Stimulated activated CD4-positive, alpha-beta T cell treated with anti-CD3 and anti-CD28 coated beads, Interleukin-2, amount 100 ng/mL, for 24 hours (primary cell): Measurements from ENCODE around the gene DLEC1.
A peak's percentile ranks its signal among the peaks of the same experiment; 100 is the strongest.
"Not testable (repeated sequence)": the region's sequence is repeated elsewhere in the genome, so short reads cannot be mapped to it uniquely, and the experiment has no call there.

Source experiments
- DNase-seq, 2 donors: peaks; one replicate each; pipeline ENCODE4 v3.0.0-alpha.2; 2020

DLEC1 gene

GRCh38 chr3:38124324-38125122, 85.5 kb downstream of the DLEC1 start:
- peak in 1 of 2 donors; percentile 10 for DNase-seq

- peak in 1 of 2 donors; percentile 13 for DNase-seq
These were observed 86.5 kb downstream of the DLEC1 start for GRCh38 chr3:38125305-38126120.

GRCh38 chr3:38126121-38126892, 87.3 kb downstream of the DLEC1 start:
- DNase-seq = peak in 1 of 2 donors; percentile 9

GRCh38 chr3:38127611-38128302, 88.7 kb downstream of the DLEC1 start:
- DNase-seq = peak in 1 of 2 donors; percentile 9

- DNase-seq = peak in 1 of 2 donors; percentile 12
These were observed 89.3 kb downstream of the DLEC1 start for GRCh38 chr3:38128303-38128655.

GRCh38 chr3:38129058-38129457, 90.0 kb downstream of the DLEC1 start:
- no peak for DNase-seq

GRCh38 chr3:38130631-38131065, 91.6 kb downstream of the DLEC1 start:
- DNase-seq = no peak

GRCh38 chr3:38131621-38132369, 92.8 kb downstream of the DLEC1 start:
- peak; percentile 41 to 42 for DNase-seq

- no peak for DNase-seq
These were observed 94.2 kb downstream of the DLEC1 start for GRCh38 chr3:38133209-38133556.

- no peak for DNase-seq
These were observed 94.8 kb downstream of the DLEC1 start for GRCh38 chr3:38133557-38134405.

GRCh38 chr3:38134517-38135143, 95.6 kb downstream of the DLEC1 start:
- not testable (repeated sequence) for DNase-seq

GRCh38 chr3:38135621-38136277, 96.7 kb downstream of the DLEC1 start:
- DNase-seq = not testable (repeated sequence)

- peak; percentile 24 to 30 for DNase-seq
These were observed 97.4 kb downstream of the DLEC1 start for GRCh38 chr3:38136393-38136776.

GRCh38 chr3:38136777-38137614, 98.0 kb downstream of the DLEC1 start, which contains the start of gene ACAA1:
ACAA1 (minus strand) TSS chr3:38137127; CDS start chr3:38137035, 92 bp downstream.
- peak; percentile 98 to 99 for DNase-seq

GRCh38 chr3:38137615-38138348, 98.8 kb downstream of the DLEC1 start:
- peak; percentile 27 to 36 for DNase-seq

GRCh38 chr3:38138349-38139190, 99.6 kb downstream of the DLEC1 start, which contains the start of gene MYD88:
MYD88 (plus strand) TSS chr3:38138661; CDS start chr3:38138701, 40 bp downstream.
- peak; percentile 84 to 87 for DNase-seq

GRCh38 chr3:38139191-38139590, 100.2 kb downstream of the DLEC1 start:
- no peak for DNase-seq
